Measurements from ENCODE around the gene TXNRD2.

TXNRD2 gene

DNA sequence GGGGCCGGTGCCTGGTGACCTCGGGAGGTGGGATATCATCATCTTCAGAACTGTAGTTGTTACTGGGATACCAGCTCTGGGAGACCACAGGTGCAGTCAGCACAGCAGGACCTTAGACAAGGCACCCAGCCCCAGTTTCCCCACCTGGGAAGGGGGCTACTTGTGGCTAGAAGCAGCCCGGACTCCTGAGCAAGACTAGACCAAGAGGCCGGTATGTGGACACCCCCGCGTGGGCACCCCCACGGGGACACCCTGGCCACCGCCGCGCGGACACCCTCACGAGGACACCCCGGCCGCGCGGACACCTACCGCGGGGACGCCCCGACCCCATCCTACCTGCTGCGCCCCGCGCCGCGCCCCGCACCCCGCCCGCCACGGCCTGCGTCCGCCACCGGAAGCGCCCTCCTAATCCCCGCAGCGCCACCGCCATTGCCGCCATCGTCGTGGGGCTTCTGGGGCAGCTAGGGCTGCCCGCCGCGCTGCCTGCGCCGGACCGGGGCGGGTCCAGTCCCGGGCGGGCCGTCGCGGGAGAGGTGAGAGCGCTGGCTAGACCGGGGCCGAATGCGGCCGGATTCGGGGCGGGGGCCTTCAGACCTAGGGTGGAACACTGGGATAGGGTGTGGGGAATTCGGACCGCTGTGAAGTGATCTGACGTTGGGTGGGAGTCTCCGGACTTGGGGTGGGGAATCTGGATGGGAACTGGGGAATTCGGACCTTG lies at the start of gene TXNRD2, which contains the start of gene COMT:
TSS of gene TXNRD2 (minus strand) at position 454 of the 718 bp plus-strand sequence. CDS start at position 439, 15 bp downstream.
TSS of gene COMT (plus strand) at position 408 of the 718 bp plus-strand sequence. CDS start 20,755 bp downstream, outside the sequence.
- peak; percentile 19 for DNase-seq

DNA sequence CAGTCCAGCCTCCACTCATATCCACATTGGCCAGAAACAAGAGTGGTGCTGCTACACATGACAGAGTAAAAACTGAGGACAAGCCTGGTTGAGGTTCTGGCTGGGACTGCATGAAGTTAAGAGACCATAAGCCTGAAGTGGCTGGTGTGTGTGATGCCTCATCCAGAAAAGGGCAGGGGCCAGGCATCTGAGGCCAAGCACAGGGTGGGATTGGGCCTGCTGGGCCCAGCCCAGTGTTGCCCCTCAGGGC lies 49.7 kb upstream of the TXNRD2 start:
- no peak for DNase-seq

- DNase-seq, result no peak
Observed at GRCh38 chr22:19990609-19991394, 49.2 kb upstream of the TXNRD2 start.

GRCh38 chr22:19990188-19990587 lies 48.6 kb upstream of the TXNRD2 start:
- DNase-seq, result no peak

GRCh38 chr22:19989725-19990067 lies 48.1 kb upstream of the TXNRD2 start:
- DNase-seq, result no peak

DNA sequence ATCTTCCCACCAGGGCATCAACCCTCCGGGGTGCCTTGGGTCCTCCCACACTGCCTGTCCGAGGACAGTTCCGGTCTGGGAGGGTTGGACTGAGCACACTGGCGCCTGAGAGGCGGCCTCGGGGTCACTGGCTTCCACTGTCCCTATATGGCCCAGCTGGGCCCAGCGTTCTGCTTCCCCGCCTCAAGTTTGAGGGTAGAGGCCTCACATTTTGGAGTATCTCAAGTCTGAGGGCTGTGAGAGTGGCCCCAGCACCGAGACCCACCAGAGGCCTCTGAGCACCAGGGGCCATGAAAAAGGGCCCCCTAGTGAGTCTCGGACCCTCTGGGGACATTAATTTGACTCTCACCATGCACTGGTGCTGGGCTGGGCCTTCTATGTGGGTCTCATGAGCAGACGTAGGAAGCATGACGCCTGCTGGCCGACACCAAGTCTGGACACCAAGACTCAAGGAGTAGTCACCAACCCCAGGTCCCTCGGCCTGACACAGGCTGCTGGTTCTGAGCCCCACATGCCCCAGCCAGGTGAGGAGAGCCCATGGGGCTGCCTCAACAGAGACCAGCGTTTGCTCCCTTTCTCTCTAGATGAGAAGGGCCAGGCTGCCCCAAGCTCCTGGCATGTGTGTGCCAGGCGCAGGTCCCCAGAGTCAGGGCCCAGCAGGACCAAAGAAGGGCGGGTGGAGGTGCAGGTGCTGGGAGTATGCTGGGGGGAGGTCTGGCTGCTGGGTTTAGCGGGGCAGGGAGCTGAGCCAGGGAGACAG lies 47.5 kb upstream of the TXNRD2 start:
- DNase-seq, result no peak

GRCh38 chr22:19988331-19988808 lies 46.8 kb upstream of the TXNRD2 start:
- no peak for DNase-seq

DNA sequence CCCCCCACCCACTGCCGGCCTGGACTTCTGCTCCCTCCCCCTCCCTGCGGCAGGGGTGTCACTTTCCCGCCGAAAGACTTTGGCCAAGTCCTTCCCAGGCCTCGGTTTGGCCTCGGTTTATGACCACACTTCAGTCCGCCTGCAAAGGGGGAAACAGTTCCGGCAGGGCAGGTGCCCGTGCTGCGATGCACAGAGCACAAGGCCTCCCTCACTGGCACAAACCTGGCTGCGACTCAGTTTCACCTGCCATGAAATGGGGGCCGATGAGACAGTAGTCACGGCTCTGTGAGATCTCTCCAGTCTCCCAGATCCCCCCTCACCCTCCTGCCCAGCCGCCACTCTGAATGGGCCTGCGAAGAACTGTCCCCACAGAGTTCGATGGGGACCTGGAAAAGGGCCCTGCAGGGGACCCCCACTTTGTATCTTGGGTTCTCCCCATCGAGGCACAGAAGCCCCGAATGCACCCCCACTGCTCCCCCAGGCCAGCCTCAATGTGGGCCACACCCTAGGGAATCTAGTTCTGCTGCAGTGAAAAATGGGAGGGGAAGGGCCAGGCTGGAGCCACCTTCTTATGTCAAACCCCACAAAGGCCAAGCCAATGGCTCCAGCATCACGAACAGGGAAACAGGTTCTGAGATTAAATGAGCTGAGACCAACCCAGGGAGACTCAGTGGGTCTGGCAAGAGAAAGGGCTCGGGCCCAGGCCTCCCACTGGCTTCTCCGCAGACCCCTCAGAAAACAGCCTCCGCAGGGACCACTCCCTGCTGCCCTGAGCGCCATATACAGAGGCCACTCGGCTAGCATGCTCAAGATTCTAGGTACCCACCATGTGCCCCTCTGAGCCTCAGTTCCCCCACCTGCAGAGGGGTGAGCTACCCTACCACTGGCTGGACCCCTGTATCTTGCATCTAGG lies 46.0 kb upstream of the TXNRD2 start:
- no peak for DNase-seq

DNA sequence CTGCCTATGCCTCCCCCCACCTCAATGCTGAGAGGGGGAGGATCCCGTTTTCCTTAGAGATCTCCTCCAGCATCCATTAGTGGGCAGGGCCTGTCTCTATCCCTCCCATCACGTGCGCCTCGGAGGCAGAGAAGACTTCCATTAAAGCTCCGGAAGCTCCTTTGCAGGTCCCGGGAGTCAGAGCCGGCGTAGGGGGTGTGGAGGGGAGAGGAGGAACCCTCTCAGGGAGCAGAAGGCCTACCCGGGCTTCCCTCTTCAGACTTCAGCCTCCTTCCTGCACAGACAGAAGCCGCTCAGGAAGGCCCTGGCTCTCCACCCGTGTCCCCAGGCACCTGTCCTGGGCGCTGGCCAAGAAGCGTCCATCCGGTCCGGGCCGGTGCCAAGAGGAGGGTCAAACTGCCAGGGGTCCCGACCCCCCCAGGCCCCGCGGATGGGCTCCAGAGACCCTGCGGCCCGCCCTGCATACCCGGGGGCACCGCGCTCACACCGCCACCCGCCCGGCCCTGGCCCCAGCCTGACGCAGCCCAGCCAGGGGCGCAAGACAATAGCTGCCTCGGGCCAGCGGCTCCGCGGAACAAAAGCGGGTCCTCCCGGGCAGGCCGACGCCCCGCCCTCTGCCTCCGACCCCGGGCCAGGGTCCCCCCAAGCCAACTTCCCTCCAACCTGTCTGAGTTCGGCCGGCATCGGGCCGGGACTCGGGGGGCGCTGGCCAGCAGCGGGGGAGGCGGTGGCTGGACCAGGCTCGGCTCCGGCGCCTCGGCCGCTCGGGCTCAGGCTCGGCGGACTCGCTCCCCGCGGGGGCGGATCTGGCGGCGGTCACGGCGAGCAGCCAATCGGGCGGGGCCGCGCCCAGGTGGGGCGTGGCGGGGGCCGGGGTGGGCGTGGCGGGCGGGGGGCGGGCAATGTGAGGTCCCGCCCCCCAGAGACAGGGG lies 45.1 kb upstream of the TXNRD2 start:
- peak; percentile 48 for DNase-seq

DNA sequence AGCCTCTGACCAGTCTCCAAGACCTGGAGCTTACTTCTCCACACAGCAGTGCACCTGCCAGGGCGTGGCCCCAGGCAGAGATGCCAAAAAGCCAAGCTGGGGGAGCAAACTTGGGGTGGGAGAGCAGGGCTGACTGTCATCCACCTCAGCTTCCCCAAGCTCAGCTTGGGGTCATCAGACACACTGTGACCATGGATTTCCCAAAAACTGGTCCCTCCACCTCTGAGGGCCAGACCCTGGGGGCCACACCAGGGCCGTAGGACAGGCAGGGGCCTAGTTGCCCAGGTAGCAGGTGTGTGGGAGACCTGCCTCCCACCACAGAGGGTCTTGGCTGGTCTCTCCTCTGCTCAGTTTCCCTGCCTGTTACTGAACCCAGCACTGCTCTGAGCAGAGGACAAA lies 44.4 kb upstream of the TXNRD2 start:
- no peak for DNase-seq

DNA sequence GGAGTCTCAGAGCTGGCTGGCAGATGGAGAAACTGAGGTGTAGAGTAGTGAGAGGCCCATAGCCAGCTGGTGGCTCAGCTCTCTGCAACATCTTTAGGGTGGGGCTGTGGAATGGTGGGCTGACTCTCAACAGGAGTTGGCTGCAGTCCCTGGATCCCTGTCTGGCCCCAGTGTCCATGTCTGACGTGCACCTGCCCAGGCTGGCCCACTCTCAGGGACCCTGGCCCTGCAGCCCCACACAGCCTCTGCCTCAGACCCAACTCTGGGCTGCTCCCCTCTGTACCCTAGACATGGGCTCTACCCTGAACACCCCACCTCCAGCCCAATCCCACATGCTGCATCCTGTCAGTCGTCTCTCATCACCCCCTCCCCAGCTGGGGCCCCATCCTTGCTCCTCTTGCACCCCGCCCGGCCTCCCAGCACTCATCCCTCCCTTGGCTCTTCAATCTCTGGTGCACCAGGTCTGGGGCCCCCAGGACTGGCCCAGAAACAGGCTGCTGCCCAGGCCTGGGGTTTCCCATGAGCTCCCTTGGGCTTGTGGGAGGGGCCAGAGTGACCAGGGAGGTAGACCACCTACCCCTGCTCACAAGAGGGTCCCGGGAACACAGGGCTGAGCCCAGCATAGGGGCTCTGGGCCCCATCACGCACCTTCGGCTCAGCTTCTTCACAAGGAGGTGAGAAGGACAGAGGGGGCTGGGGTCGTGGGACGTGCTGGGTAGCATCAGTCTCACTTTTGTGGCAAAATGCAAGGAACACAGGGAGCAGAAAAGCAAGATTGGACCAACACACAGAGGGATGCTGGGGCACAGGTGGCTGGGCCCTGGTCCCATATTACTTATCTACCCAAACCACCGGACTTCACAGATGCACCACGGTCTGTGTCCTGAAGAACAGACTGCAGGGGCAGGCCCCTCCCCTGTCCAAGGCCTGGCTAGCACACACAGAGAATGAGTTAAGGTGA lies 43.5 kb upstream of the TXNRD2 start:
- no peak for DNase-seq

- DNase-seq, result peak; percentile 40
Observed at GRCh38 chr22:19984201-19984753, 42.7 kb upstream of the TXNRD2 start.

DNA sequence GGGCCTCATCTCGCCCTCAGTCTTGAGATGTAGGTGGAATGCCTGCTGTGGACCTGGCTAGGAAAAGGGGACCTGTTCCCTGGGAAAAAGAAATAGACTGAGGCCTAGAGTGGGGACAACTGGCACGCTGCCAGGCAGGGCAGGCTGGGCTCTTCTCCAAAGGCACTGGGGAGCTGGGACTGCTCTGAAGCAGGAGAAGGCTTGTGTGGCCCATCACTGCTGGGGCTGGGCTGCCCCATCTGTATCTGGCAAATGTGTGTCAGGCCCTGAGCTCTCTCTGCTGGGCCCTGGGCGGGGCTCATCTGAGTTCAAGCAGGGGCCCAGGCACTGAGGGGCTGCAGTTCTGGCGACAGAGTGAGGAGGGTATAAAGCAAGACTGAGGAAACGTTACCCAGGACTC lies 42.1 kb upstream of the TXNRD2 start:
- no peak for DNase-seq

GRCh38 chr22:19982991-19983578 lies 41.5 kb upstream of the TXNRD2 start:
- no peak for DNase-seq

- DNase-seq, result no peak
Observed at GRCh38 chr22:19981961-19982920, 40.6 kb upstream of the TXNRD2 start.

GRCh38 chr22:19981171-19981960 lies 39.7 kb upstream of the TXNRD2 start:
- no peak for DNase-seq

DNA sequence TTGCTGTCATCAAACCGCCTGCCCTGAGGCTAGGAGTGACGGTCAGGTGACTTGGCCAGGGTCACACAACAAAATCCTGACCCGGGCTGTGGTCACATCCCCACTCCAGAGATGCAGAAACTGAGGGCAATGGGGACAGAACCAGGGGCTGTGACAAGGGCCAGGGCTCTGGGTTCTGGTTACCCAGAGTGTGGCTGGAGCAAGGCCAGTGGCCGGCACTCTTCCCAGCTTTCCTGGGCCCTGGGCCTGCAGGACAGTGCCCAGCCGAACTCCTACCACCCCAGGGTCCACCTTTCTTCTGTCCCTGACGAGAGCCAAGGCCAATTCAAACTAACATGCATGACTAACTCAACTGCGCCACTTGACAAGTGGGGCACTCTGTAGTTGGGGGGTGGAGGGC lies 39.1 kb upstream of the TXNRD2 start:
- DNase-seq, result no peak

Measured in NCI-H226 (cell line).